Left lung (tissue), 10 donors: ENCODE data around the gene RMND1. TPM values are rescaled to one million over a fixed set of nuclear protein-coding genes. Genes with fewer than 3 reads are reported as not detected.

Experiments
- ATAC-seq: fragments of 200-7000 bp; cut with Tn5 transposase; one replicate; pipeline ENCODE4 v1.9.1; 2020; ENCODE audit warnings: moderate library complexity
- DNase-seq, 4 donors: peaks; one replicate each; pipeline ENCODE4 v3.0.0-alpha.2; 2013 to 2020
- H3K27ac ChIP-seq, 2 donors: fragments of 200-600 bp; sonication (generic) in 1 of 2; one replicate each; pipeline versions ENCODE4 v1.5.0 to v1.8.0; 2020 to 2021
- H3K27me3 ChIP-seq, 2 donors: fragments of 200-600 bp; sonication (generic) in 1 of 2; one replicate each; pipeline versions ENCODE4 v1.5.0 to v1.8.0; 2020 to 2021
- H3K36me3 ChIP-seq, 2 donors: fragments of 200-600 bp; sonication (generic) in 1 of 2; one replicate each; pipeline versions ENCODE4 v1.5.0 to v1.8.0; 2020 to 2021
- H3K4me1 ChIP-seq, 2 donors: fragments of 200-600 bp; one replicate each; pipeline ENCODE4 v1.8.0; 2021
- H3K4me3 ChIP-seq, 2 donors: fragments of 200-600 bp; sonication (generic) in 1 of 2; one replicate each; pipeline versions ENCODE4 v1.5.0 to v1.8.0; 2020 to 2021; ENCODE audit warnings: mild to moderate bottlenecking in 1 of 2
- H3K9me3 ChIP-seq, 2 donors: fragments of 200-600 bp; sonication (generic) in 1 of 2; one replicate each; pipeline versions ENCODE4 v1.5.0 to v1.8.0; 2020 to 2021
- intact Hi-C, 2 donors: fragments of 100-400 bp; cut with DNase I; formaldehyde crosslinking; loops; one replicate each; pipeline versions ENCODE4 v1.11.2 to v1.14.2; 2022
- polyA plus RNA-seq, 6 donors: library from polyadenylated mRNA; unstranded; fragments of 120-200 nt; gene quantifications; one replicate each; pipeline ENCODE4 v1.2.1, GENCODE V29; 2013; ENCODE audit not compliant: insufficient read length in 6 of 6
- total RNA-seq, 2 donors: library from RNA; stranded (reverse); fragmentation: NEBNext Ultra II Directional; extraction: Animal tissue kit (Norgen Biotek cat#: 25700); gene quantifications; one replicate each; pipeline ENCODE4 v1.2.1, GENCODE V29; 2021
- TF ChIP-seq, protein P1 (sequence below), 2 donors: fragments of 200-600 bp; sonication (generic) in 1 of 2; IDR thresholded peaks; one replicate each; pipeline versions ENCODE4 v1.5.0 to v1.8.0; 2021; ENCODE audit warnings: antibody characterized with exemption in 2 of 2
- donor health status: DM: no; HTN: yes; CAD: no.
- donor health status: DM: no; HTN: no; CAD: no.

Gene RMND1
- total and polyA plus RNA-seq, 8 donors = 16.0 to 32.4 (median 26.9) TPM

DNA sequence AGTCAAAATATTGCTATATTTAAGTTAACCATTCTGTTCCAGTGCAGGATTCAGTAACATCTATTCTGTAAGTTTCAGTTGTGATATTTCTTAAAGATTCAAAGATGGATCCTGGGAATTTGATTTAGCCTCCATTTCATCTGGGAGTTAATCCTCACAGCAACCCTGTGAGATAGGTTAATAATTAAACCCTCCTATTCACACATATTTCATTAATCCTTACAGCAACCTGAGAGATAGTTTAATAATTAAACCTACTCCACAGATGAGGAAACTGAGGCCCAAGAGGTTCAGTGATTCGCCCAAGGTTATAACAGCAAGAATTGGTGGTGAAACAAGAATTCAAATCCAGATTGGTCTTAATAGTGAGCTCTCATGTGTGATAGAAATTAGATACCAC, 49.7 kb downstream of the RMND1 start:
- intact Hi-C loops = no loop called here
- H3K27me3 ChIP-seq = no peaks in the 10 kb centered on the region
- H3K36me3 ChIP-seq = peaks cover 0 to 30% of the 10 kb centered on the region in 2 donors
- no peak overlapping the region for H3K27ac ChIP-seq
- DNase-seq = no peak
- TF ChIP-seq, protein P1, sequence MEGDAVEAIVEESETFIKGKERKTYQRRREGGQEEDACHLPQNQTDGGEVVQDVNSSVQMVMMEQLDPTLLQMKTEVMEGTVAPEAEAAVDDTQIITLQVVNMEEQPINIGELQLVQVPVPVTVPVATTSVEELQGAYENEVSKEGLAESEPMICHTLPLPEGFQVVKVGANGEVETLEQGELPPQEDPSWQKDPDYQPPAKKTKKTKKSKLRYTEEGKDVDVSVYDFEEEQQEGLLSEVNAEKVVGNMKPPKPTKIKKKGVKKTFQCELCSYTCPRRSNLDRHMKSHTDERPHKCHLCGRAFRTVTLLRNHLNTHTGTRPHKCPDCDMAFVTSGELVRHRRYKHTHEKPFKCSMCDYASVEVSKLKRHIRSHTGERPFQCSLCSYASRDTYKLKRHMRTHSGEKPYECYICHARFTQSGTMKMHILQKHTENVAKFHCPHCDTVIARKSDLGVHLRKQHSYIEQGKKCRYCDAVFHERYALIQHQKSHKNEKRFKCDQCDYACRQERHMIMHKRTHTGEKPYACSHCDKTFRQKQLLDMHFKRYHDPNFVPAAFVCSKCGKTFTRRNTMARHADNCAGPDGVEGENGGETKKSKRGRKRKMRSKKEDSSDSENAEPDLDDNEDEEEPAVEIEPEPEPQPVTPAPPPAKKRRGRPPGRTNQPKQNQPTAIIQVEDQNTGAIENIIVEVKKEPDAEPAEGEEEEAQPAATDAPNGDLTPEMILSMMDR (IDR thresholded peaks at IDR 0.05) = no peak
- H3K4me3 ChIP-seq = no peak overlapping the region
- peaks cover 0 to 32% of the 10 kb centered on the region in 2 donors for H3K4me1 ChIP-seq
- no peak for ATAC-seq
- H3K9me3 ChIP-seq = no peaks in the 10 kb centered on the region

DNA sequence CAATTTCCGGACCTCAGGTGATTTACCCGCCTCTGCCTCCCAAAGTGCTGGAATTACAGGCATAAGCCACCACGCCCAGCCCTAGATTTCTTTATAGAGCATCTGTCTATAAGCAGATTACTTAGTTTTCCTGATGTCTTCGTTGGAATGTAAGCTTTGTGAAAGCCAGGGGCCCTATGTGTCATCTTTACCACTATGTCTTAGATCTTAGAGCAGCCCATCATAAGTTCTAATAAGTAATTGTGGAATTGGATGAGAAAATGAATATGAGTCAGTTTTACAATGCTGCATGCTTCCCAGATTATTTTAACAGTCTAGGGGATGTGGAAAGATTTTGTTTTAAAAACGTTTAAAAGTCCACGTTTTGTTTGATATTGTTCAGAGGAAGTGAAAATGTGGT, 51.5 kb downstream of the RMND1 start:
- ATAC-seq (no peak), DNase-seq (no peak)
- intact Hi-C loops = no loop called here
- Histone ChIP-seq H3K27me3 (no peaks in the 10 kb centered on the region), H3K27ac (no peak overlapping the region), H3K9me3 (no peaks in the 10 kb centered on the region), H3K36me3 (peaks cover 0 to 28% of the 10 kb centered on the region in 2 donors), H3K4me1 (peaks cover 0 to 40% of the 10 kb centered on the region in 2 donors), H3K4me3 (no peak overlapping the region)
- TF ChIP-seq, protein P1 (IDR thresholded peaks at IDR 0.05) = no peak

DNA sequence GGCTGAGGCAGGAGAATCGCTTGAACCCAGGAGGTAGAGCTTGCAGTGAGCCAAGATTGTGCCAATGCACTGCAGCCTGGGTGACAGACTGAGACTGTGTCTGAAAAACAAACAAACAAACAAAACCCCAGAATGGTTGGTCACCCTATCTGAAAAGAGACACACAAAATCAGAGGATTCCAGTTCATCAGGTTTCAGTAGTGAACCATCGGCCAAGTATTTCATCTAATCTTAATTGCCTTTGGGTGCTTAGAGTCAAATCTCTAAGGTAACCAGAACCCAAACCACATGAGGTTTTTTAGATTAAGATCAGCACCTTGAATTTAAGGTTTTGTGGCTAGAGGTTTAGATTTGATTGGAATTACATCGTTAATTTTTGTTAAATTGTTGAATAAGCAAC, 52.2 kb downstream of the RMND1 start:
- H3K36me3 ChIP-seq = peaks cover 0 to 20% of the 10 kb centered on the region in 2 donors
- no peaks in the 10 kb centered on the region for H3K27me3 ChIP-seq
- H3K4me1 ChIP-seq = peaks cover 0 to 48% of the 10 kb centered on the region in 2 donors
- H3K9me3 ChIP-seq = no peaks in the 10 kb centered on the region
- H3K4me3 ChIP-seq = no peak overlapping the region
- no peak for DNase-seq
- TF ChIP-seq, protein P1 (IDR thresholded peaks at IDR 0.05) = no peak
- ATAC-seq = no peak
- intact Hi-C loops = no loop called here
- no peak overlapping the region for H3K27ac ChIP-seq

DNA sequence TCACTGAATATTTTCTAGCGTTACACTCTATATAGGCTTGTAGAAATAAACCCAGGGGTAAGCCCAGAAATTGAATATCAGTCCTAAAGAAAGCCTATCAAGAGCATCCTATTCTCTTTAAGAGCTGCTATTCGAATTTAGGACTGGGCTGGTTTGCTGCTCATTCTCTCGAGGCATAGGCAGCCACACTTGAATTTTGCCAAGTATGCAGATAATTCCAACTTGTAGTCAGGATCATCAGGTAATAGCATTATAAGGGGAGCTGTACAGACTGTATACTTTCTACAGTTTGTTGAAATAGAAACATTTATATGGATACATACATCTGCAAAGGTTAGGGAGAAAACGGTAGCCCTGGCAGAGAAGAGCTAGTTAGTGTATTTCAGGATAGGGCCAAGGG, 58.5 kb downstream of the RMND1 start:
- Histone ChIP-seq H3K4me1 (peaks cover 18 to 56% of the 10 kb centered on the region in 2 donors), H3K27me3 (no peaks in the 10 kb centered on the region), H3K9me3 (no peaks in the 10 kb centered on the region), H3K27ac (peak overlapping the region in 1 of 2 donors; percentile 100), H3K4me3 (no peak overlapping the region), H3K36me3 (peaks cover 0 to 4% of the 10 kb centered on the region in 2 donors)
- no peak for DNase-seq
- intact Hi-C loops = no loop called here
- ATAC-seq = no peak
- TF ChIP-seq, protein P1 (IDR thresholded peaks at IDR 0.05) = no peak

DNA sequence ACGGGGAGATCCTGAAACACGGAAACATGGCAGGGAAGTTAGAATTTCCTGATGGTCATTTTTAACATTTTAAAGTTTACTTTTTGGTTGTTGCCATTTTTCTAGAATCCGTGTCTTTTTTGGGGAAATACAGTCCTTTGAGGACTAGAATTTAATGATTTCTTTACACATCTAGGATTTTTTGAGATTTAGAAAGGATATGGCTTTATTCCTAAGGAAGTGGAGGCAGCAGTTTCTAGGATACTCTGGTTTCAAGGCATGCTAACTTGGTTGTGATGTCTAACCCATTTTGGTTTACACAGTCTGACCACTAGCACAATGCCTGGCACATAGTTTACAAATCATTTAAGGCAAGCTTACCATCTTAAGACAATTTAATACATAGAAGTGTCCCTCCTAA, 59.5 kb downstream of the RMND1 start:
- TF ChIP-seq, protein P1 (IDR thresholded peaks at IDR 0.05) = no peak
- H3K36me3 ChIP-seq = peaks cover 0 to 4% of the 10 kb centered on the region in 2 donors
- ATAC-seq (no peak), DNase-seq (no peak)
- H3K4me1 ChIP-seq = peaks cover 18 to 62% of the 10 kb centered on the region in 2 donors
- H3K27me3 ChIP-seq = no peaks in the 10 kb centered on the region
- peak overlapping the region; percentile 98 to 99 for H3K4me3 ChIP-seq
- intact Hi-C loops = no loop called here
- H3K9me3 ChIP-seq = no peaks in the 10 kb centered on the region
- H3K27ac ChIP-seq = peak overlapping the region; percentile 99 to 100
